Gastrocnemius medialis (tissue), 4 donors: ENCODE results near the gene CDKL1. TPM values are rescaled to one million over a fixed set of nuclear protein-coding genes. Genes with fewer than 3 reads are reported as not detected.

Experiments used
- ATAC-seq, 2 donors: fragments of 150-250 bp; one replicate each; pipeline ENCODE4 v1.9.1; 2016
- DNase-seq, 2 donors: peaks; one replicate each; pipeline ENCODE4 v3.0.0-alpha.2; 2019
- H3K27ac ChIP-seq, 4 donors: fragments of 200-600 bp; sonication (generic); 1 replicate in 1 of 4; 2 replicates in 3 of 4; pipeline ENCODE4 v1.5.1; 2016 to 2018; ENCODE audit warnings: mild to moderate bottlenecking in 2 of 4, moderate library complexity in 1 of 4
- H3K27me3 ChIP-seq, 3 donors: fragments of 200-600 bp; sonication (generic) in 2 of 3; 1 replicate in 1 of 3; 2 replicates in 2 of 3; pipeline versions ENCODE4 v1.5.1 to v1.6.0; 2016 to 2019; ENCODE audit warnings: mild to moderate bottlenecking in 1 of 3, moderate library complexity in 1 of 3
- H3K36me3 ChIP-seq, 2 donors: fragments of 200-600 bp; sonication (generic) in 1 of 2; one replicate each; pipeline ENCODE4 v1.5.1; 2017 to 2018
- H3K4me1 ChIP-seq, 2 donors: fragments of 200-600 bp; sonication (generic) in 1 of 2; one replicate each; pipeline ENCODE4 v1.5.1; 2016 to 2017; ENCODE audit warnings: mild to moderate bottlenecking in 2 of 2
- H3K4me3 ChIP-seq, 4 donors: fragments of 200-600 bp; sonication (generic) in 3 of 4; 1 replicate in 1 of 4; 2 replicates in 3 of 4; pipeline ENCODE4 v1.5.1; 2016 to 2019; ENCODE audit warnings: mild to moderate bottlenecking in 2 of 4
- H3K9me3 ChIP-seq, 3 donors: fragments of 200-600 bp; sonication (generic) in 2 of 3; 1 replicate in 1 of 3; 2 replicates in 2 of 3; pipeline ENCODE4 v1.5.1; 2016 to 2019
- POLR2A ChIP-seq, 2 donors: fragments of 450-650 bp; IDR thresholded peaks; one replicate each; pipeline ENCODE4 v1.6.1; 2017; ENCODE audit warnings: antibody characterized with exemption in 2 of 2, mild to moderate bottlenecking in 2 of 2, moderate library complexity in 2 of 2
- in situ Hi-C, 4 donors: fragments of 200-750 bp; cut with MboI; loops; one replicate each; pipeline versions ENCODE4 v1.15.0 to v1.8.0; 2017; ENCODE audit warnings: low sequenced_read_pairs in 4 of 4
- intact Hi-C: fragments of 100-400 bp; cut with DNase I; formaldehyde crosslinking; loops from one replicate; pipeline ENCODE4 v1.15.1; 2023; ENCODE audit warnings: low total_unique reads
- total RNA-seq, 4 donors: library from RNA; depleted of rRNA; stranded (reverse); fragments of >200 nt; gene quantifications; one replicate each; pipeline versions ENCODE4 v1.1.0 to v1.2.3, GENCODE V29; 2016
- TF ChIP-seq, protein P1 (sequence below), 5 experiments: fragments of 450-650 bp in 3 of 5; fragments of 200-600 bp in 2 of 5; sonication (generic) in 2 of 5; IDR thresholded peaks in 4 of 5; conservative IDR thresholded peaks in 1 of 5; 1 replicate in 4 of 5; 2 replicates in 1 of 5; pipeline ENCODE4 v1.5.1; 2016 to 2019; ENCODE audit warnings: antibody characterized with exemption in 5 of 5, mild to moderate bottlenecking in 3 of 5, moderate library complexity in 3 of 5

CDKL1 gene
- total RNA-seq, 4 donors from 2014 or later, result 0.59 to 2.0 (median 1.4) TPM

DNA sequence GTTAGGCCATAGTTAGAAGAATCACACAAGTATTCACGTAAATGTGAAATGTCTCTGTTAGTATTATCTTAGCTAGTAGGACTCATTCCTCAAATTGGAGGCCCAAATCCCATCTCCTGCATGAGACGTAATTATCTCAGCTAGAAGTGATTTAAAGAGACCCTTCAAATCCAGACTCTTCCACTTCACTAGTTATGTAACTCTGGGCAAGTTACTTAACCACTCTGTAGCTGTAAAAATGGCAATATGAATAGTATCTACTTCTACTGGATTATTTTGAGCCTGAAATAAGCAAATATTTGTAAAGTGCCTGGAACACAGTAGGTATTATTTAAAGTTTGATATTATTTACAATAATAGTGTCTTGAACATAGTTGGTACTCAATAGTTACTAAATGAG is 28.4 kb upstream of the CDKL1 start:
- ATAC-seq (no peak), DNase-seq (no peak)
- peaks cover 5 to 48% of the 10 kb centered on the region in 2 donors for H3K36me3 ChIP-seq
- in situ Hi-C loops (no loop called here), intact Hi-C loops (no loop called here)
- no peak overlapping the region for H3K27ac ChIP-seq
- H3K4me1 ChIP-seq, result no peaks in the 10 kb centered on the region
- no peaks in the 10 kb centered on the region for H3K27me3 ChIP-seq
- TF ChIP-seq POLR2A (IDR thresholded peaks at IDR 0.05), result no peak
- TF ChIP-seq, protein P1, sequence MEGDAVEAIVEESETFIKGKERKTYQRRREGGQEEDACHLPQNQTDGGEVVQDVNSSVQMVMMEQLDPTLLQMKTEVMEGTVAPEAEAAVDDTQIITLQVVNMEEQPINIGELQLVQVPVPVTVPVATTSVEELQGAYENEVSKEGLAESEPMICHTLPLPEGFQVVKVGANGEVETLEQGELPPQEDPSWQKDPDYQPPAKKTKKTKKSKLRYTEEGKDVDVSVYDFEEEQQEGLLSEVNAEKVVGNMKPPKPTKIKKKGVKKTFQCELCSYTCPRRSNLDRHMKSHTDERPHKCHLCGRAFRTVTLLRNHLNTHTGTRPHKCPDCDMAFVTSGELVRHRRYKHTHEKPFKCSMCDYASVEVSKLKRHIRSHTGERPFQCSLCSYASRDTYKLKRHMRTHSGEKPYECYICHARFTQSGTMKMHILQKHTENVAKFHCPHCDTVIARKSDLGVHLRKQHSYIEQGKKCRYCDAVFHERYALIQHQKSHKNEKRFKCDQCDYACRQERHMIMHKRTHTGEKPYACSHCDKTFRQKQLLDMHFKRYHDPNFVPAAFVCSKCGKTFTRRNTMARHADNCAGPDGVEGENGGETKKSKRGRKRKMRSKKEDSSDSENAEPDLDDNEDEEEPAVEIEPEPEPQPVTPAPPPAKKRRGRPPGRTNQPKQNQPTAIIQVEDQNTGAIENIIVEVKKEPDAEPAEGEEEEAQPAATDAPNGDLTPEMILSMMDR (IDR thresholded peaks at IDR 0.05 in 4 of 5, conservative IDR thresholded peaks at IDR 0.05 in 1 of 5), result no peak
- no peak overlapping the region for H3K4me3 ChIP-seq
- no peaks in the 10 kb centered on the region for H3K9me3 ChIP-seq

DNA sequence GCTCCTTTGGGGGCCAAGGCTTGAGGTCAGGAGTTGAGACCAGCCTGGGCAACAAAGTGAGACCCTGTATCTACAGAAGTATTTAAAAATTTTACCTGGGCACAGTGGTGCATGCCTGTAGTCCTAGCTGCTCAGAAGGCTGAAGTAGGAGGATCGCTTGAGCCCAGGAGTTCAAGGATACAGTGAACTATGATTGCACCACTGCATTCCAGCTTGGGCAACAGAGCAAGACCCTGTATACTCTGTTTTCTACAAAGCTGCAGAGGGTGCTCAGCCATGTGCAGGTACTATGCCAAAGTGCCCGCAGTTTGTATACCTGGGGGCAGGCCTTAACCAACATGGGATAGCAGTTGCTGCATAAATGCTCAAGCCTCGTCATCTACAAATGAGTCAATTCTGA is 26.8 kb upstream of the CDKL1 start:
- Histone ChIP-seq H3K36me3 (peaks cover 5 to 55% of the 10 kb centered on the region in 2 donors), H3K4me1 (no peaks in the 10 kb centered on the region), H3K27ac (no peak overlapping the region), H3K4me3 (no peak overlapping the region), H3K27me3 (no peaks in the 10 kb centered on the region), H3K9me3 (no peaks in the 10 kb centered on the region)
- no peak for DNase-seq
- intact Hi-C loops (no loop called here), in situ Hi-C loops (no loop called here)
- no peak for TF ChIP-seq POLR2A (IDR thresholded peaks at IDR 0.05)
- ATAC-seq, result no peak

DNA sequence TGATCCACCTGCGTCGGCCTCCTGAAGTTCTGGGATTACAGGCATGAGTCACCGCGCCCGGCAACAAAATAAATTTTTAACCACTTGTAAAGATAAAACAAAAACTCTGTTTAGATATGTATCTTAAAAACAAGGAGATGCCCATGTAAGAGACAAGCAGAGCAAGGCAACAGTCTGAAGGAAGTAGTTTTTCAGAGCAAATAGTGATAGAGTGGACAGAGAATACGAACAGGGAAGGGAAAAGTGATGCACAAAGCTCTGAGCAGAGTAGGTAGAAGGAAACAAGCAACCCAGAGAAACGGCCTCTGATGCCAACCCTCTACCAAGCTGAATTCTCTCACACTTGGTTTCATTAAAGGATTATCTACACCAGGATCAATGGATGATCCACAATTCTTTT is 24.8 kb upstream of the CDKL1 start:
- Histone ChIP-seq H3K27me3 (no peaks in the 10 kb centered on the region), H3K9me3 (no peaks in the 10 kb centered on the region), H3K27ac (no peak overlapping the region), H3K4me3 (no peak overlapping the region), H3K4me1 (no peaks in the 10 kb centered on the region), H3K36me3 (peaks cover 5 to 64% of the 10 kb centered on the region in 2 donors)
- intact Hi-C loops, result no loop called here
- in situ Hi-C loops, result no loop called here
- DNase-seq, result no peak
- no peak for TF ChIP-seq POLR2A (IDR thresholded peaks at IDR 0.05)
- TF ChIP-seq, protein P1 (IDR thresholded peaks at IDR 0.05 in 4 of 5, conservative IDR thresholded peaks at IDR 0.05 in 1 of 5), result no peak
- ATAC-seq, result no peak

DNA sequence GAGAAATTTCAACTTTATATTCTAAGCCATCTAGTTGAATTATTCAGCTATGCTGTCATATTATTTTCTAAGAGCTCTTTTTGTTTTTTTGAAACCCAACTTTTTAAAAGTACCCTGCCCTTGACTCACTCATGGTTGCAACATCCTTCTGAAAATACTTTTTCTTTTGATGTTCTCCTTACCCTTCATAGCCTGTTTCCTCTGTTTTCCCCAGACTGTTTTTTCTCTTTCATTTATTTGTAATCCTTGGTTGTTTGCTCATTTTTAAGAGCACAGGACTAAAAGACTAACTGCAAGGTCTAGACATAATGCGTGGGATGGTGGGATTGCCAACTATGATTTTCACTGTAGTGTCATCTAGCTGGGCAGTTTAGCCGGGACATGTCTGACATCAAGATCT is 21.2 kb upstream of the CDKL1 start:
- Histone ChIP-seq H3K9me3 (no peaks in the 10 kb centered on the region), H3K4me1 (no peaks in the 10 kb centered on the region), H3K27me3 (no peaks in the 10 kb centered on the region), H3K27ac (no peak overlapping the region), H3K36me3 (peaks cover 0 to 37% of the 10 kb centered on the region in 2 donors), H3K4me3 (no peak overlapping the region)
- in situ Hi-C loops, result no loop called here
- TF ChIP-seq, protein P1 (IDR thresholded peaks at IDR 0.05 in 4 of 5, conservative IDR thresholded peaks at IDR 0.05 in 1 of 5), result no peak
- no peak for TF ChIP-seq POLR2A (IDR thresholded peaks at IDR 0.05)
- ATAC-seq (no peak), DNase-seq (no peak)
- intact Hi-C loops, result no loop called here

DNA sequence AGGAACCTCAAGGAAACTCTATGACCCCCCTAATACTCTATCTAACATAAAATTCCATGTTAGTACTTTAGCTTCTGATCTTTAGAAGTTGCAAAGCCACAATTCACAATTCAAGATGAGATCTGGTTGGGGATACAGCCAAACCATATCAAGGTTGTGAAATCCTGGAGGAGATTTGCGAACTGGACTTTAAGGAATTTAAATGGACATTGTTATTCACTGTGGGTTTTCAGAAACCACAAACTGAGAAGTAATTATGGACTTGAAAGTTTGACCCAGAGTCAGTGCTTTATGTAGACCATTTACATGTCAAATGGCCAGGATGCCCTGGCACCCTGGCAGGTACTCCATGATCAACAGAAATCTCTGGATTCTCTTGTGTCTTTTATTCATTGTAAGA is 14.2 kb upstream of the CDKL1 start:
- TF ChIP-seq, protein P1 (IDR thresholded peaks at IDR 0.05 in 4 of 5, conservative IDR thresholded peaks at IDR 0.05 in 1 of 5), result no peak
- no peak for TF ChIP-seq POLR2A (IDR thresholded peaks at IDR 0.05)
- in situ Hi-C loops, result no loop called here
- Histone ChIP-seq H3K4me1 (peaks cover 0 to 4% of the 10 kb centered on the region in 2 donors), H3K27ac (no peak overlapping the region), H3K9me3 (no peaks in the 10 kb centered on the region), H3K4me3 (no peak overlapping the region), H3K36me3 (no peaks in the 10 kb centered on the region), H3K27me3 (no peaks in the 10 kb centered on the region)
- intact Hi-C loops, result no loop called here
- ATAC-seq (no peak), DNase-seq (no peak)
